HG03103 (cell line): ENCODE measurements around the gene TUBA8.
"Not testable (repeated sequence)": the region's sequence is repeated elsewhere in the genome, so short reads cannot be mapped to it uniquely, and the experiment has no call there.

Experiments
- ATAC-seq: cut with Tn5 transposase; IDR thresholded peaks from one replicate; pipeline ENCODE4 v1.9.1; 2021; ENCODE audit warnings: low read depth; ENCODE audit not compliant: unreplicated experiment

The TUBA8 gene

DNA sequence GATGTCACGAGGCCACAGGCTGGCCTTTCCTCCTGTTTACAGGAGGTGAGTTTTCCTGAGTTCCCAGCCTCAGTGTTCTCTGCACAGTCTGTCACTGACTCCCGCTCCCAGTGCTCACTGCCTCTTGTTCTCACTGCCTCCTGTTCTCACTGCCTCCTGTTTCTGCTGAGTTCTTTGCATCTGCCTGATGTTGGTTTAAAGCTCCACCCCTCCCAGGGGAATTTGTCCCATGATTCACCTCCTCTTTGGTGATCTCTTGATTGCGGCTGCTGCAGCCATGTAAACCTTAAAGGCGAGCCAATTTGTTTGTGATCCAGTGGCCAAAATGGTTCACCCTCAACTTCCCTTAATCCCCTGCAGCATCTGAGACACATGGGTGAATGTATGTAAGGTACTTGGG lies 6.0 kb upstream of the TUBA8 start:
- ATAC-seq, result no peak

DNA sequence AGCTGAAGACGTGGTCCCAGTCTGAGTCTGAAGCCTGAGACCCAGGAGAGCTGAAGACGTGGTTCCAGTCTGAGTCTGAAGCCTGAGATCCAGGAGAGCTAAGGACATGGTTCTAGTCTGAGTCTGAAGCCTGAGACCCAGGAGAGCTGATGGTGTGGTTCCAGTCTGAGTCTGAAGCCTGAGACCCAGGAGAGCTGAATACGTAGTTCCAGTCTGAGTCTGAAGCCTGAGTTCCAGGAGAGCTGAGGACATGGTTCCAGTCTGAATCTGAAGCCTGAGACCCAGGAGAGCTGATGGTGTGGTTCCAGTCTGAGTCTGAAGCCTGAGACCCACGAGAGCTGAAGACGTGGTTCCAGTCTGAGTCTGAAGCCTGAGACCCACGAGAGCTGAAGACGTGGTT lies 4.6 kb upstream of the TUBA8 start:
- not testable (repeated sequence) for ATAC-seq

DNA sequence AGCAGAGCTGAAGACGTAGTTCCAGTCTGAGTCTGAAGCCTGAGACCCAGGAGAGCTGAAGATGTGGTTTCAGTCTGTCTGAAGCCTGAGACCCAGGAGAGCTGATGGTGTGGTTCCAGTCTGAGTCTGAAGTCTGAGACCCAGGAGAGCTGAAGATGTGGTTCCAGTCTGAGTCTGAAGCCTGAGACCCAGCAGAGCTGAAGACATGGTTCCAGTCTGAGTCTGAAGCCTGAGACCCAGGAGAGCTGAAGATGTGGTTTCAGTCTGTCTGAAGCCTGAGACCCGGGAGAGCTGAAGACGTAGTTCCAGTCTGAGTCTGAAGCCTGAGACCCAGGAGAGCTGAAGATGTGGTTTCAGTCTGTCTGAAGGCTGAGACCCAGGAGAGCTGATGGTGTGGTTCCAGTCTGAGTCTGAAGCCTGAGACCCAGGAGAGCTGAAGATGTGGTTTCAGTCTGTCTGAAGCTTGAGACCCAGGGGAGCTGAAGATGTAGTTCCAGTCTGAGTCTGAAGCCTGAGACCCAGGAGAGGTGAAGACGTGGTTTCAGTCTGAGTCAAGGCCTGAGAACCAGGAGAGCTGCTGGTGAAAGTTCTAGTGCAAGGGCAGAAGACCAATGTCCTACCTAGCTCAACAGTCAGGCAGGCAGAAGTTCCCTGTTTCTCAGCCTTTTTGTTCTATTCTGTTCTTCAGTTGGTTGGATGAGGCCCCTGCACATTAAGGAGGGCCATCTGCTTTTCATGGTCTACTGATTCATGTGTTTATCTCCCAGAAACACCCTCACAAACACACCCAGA lies 3.9 kb upstream of the TUBA8 start:
- ATAC-seq, result not testable (repeated sequence)

DNA sequence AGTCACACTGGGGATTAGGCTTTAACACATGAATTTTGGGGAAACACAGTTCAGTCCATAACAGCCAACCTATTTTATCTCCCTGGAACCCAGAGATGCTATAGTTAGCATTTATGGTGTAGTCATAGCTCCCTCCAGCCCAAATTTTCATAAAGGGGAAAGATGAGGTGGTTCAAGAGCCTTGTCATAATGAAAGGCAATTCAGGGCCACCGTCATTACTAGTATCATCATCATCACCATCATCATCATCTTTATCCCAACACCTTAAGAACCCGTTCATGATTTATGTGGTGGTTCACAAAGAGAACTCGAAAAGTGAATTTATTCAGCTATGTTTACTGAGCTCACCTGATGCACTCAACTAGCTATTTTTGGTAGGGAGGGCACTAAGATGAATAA lies 2.4 kb upstream of the TUBA8 start:
- no peak for ATAC-seq

DNA sequence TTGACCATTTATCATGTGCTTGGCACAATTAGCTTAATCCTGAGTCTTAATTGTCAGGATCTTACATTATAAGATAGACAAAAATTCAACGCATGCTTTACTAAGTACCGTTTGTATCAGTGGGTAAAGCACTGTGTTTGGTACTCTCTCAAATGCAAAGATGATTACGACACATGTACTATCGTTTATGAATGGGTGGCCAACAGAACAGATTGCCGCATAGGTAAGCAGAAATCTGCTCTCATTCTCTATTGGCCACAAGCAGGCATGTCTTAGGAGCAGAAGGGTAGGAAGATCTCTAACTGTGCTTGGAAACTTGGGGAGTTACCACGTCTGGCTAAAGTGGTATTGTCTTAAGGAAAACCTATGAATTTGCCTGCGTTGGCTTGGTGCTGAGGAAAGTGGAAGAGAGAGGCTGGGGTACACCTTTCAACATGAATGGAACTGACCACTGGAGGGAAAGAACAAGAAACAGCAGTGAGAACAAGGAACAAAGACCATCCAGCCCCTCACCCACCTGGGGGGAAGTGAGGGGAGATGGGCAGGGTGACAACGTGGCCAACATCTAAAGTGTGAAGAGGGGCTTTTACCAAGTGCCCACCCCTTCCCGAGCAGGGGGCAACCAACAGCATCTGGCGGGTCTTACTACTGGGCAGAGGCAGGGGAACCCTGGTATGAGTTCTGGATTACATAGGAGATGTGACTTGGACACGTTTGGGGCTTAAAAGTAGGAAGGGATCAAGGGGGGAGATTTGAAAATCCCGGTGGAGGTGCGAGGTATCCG lies 1.0 kb upstream of the TUBA8 start:
- no peak for ATAC-seq

DNA sequence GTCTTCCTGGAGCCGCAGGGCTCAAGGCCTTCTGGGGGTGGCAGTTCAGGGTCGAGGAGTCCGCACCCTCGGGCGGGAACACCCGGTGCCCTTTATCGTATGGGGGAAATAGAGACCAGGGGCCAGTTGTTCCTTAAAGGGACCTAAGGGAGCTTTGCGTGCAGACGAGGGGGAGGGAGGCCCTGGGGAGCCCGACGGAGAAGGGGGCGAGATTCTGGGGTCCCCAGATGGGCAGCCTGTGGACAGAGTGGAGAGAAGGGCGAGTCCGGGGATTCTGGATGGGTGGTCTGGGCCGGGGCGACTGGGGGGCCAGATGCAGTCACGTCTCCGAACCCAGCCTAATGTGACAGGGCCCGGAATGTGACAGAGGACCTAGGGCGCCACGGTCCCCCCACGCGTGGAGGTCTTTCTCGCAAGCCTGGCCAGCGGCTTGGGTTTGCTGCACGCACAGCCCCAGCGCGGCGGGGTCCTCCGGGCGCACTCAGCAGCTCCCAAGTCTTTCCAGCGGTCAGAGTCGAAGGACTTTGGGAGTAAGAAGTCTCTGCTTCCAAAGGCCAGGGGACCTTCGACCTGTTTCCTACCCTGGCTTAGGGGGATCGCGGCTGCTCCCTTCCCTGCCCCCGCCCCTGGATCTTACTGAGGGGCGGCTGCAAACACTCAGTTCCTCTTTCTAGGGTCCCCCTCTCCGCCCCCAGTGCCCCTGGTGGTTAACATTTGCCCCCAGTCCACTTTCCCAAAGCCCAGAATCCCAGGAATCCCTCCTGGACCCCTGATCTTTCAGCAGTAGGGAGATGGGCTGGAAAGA lies 547 bp downstream of the TUBA8 start:
- no peak for ATAC-seq

GRCh38 chr22:18111759-18112330 lies 1.2 kb downstream of the TUBA8 start:
- no peak for ATAC-seq

DNA sequence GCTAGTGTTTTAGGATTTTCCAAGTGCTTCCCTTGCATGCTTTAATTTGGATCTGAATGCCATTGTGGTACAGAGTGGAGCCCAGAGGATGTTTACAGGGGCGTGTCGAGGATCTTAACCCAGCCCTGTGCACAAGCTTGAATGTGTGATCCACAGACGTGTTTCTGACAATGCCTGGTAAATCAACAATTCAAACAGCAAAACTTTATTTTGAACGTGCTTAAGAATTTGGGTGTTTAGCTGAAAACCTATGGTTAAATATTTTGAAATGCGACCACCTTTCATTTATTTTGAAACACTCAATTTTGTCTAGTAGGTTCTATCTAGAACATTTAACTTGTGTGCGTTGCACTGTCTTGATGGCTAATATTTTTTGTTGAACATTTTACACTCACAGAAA lies 1.8 kb downstream of the TUBA8 start:
- ATAC-seq, result no peak

GRCh38 chr22:18113680-18114394 lies 3.2 kb downstream of the TUBA8 start:
- ATAC-seq, result no peak

GRCh38 chr22:18114495-18114894 lies 3.9 kb downstream of the TUBA8 start:
- no peak for ATAC-seq

- no peak for ATAC-seq
Observed at GRCh38 chr22:18114976-18115652, 4.5 kb downstream of the TUBA8 start.

GRCh38 chr22:18115906-18116371 lies 5.3 kb downstream of the TUBA8 start:
- no peak for ATAC-seq

GRCh38 chr22:18116634-18117033 lies 6.0 kb downstream of the TUBA8 start:
- no peak for ATAC-seq

DNA sequence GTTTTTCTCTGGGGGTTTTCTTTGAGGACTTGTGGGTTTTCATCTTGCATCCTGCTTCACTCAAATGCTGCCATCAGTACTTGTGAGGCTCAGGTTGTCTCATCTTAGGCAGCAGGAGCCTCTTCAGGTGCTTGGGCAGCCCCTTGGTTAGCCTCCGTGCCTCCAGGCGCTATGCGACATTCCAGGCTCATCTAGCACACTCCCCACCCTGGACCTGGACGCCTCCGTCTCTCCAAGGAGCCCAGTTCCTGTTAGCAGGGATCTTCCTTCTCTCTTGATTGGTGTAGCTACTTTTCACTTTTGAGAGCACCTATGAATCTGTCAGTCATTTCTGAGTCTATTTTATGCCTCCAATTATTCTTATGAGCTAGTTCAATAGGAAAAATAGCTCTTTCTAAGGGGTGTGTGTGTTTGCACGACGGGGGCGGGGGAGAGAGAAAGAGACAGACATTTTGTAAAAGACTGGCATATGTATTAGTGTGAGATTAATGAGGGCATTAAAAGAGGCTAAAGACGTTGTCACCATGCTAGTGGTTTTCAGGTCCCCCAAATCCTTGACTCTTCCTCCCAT lies 7.8 kb downstream of the TUBA8 start:
- ATAC-seq, result no peak

DNA sequence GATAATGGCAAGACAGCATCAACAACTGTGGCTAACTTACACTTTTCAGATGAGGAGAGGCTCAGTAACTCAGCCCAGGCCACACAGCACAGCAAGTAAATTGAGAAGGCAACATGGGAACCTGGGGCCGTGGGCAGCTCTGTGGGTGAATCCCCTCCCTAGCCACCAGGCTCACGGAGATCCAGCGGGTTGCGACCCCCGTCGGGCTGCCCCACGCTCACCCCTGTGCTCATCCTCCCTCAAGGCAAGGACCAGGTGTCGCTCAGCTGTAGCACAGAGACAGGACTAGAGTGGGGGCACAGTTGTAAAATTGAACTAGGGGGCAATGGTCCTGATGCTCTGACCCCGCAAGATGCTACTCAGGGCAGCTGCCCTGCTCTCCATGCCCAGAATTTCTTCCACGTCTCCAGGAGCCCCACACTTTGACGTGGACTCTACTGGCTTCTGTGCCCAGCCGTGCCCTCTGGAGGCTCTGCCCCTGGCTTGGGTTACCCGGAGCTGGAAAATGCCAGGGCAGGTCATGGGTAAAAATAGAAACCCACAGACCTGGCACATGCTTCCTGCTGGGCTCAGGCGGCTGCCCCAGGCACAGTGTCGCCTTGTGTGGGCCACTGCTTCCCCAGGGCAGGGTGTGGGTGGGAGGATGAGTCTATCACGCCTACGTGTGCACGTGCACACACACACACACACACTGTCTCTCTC lies 9.0 kb downstream of the TUBA8 start:
- no peak for ATAC-seq

GRCh38 chr22:18120857-18121256 lies 10.2 kb downstream of the TUBA8 start:
- no peak for ATAC-seq

- no peak for ATAC-seq
Observed at GRCh38 chr22:18121506-18121905, 10.9 kb downstream of the TUBA8 start.

- no peak for ATAC-seq
Observed at GRCh38 chr22:18121954-18122554, 11.4 kb downstream of the TUBA8 start.
